IMR-90 (cell line): ENCODE results near the gene SLFN12. TPM values are rescaled to one million over a fixed set of nuclear protein-coding genes. Genes with fewer than 3 reads are reported as not detected.
"Not testable (repeated sequence)": the region's sequence is repeated elsewhere in the genome, so short reads cannot be mapped to it uniquely, and the experiment has no call there.

ENCODE experiments used
- ATAC-seq: fragments of 200-7000 bp; cut with Tn5 transposase; 2 replicates; pipeline ENCODE4 v1.9.1; 2020; ENCODE audit warnings: low read depth, mild to moderate bottlenecking, moderate library complexity
- BruUV-seq: library from RNA; stranded (reverse); fragments of 400-500 nt; replicated peaks from 2 replicates; lab custom pipeline; 2021; lab: Mats Ljungman, UMichigan
- CTCF ChIA-PET: fragments of 300-600 bp; formaldehyde crosslinking; extraction: SDS; loops from one replicate; lab custom pipeline; 2021; ENCODE audit warnings: antibody characterized with exemption; lab: Yijun Ruan, JAX
- POLR2A ChIA-PET: fragments of 300-600 bp; sonication (Branson Sonifier 250); formaldehyde crosslinking; loops from one replicate; lab custom pipeline; 2022; ENCODE audit warnings: antibody characterized with exemption; ENCODE audit not compliant: unreplicated experiment; lab: Charles Lee
- DNase-seq: peaks from one replicate; pipeline ENCODE4 v3.0.0; 2013
- H2AFZ ChIP-seq: replicated peaks from 2 replicates; pipeline ENCODE3; 2013; ENCODE audit warnings: low read length, mild to moderate bottlenecking; ENCODE audit not compliant: poor library complexity
- H2AK5ac ChIP-seq: 2 replicates; pipeline ENCODE4 v1.6.1; 2013; ENCODE audit warnings: low read depth, low read length, inconsistent platforms
- H2AK9ac ChIP-seq: replicated peaks from 2 replicates; pipeline ENCODE3; 2013; ENCODE audit warnings: mild to moderate bottlenecking, low read depth, low read length, moderate library complexity; ENCODE audit not compliant: poor library complexity
- H2BK120ac ChIP-seq: 2 replicates; pipeline ENCODE4 v1.6.1; 2013; ENCODE audit warnings: low read depth, low read length, inconsistent platforms
- H2BK15ac ChIP-seq: 3 replicates; pipeline ENCODE4 v1.6.1; 2013; ENCODE audit warnings: low read depth, low read length, inconsistent platforms
- H2BK20ac ChIP-seq: 2 replicates; pipeline ENCODE4 v1.6.1; 2013; ENCODE audit warnings: low read depth, mild to moderate bottlenecking, inconsistent platforms, low read length, moderate library complexity
- H2BK5ac ChIP-seq: 2 replicates; pipeline ENCODE4 v1.6.1; 2013; ENCODE audit warnings: mild to moderate bottlenecking, low read depth, low read length, inconsistent platforms; ENCODE audit not compliant: poor library complexity, severe bottlenecking
- H3K14ac ChIP-seq: replicated peaks from 2 replicates; pipeline ENCODE4 v1.6.1; 2013; ENCODE audit warnings: low read depth, low read length, inconsistent platforms
- H3K18ac ChIP-seq: 2 replicates; pipeline ENCODE4 v1.6.1; 2013; ENCODE audit warnings: low read depth, low read length, control low read depth
- H3K23ac ChIP-seq: 2 replicates; pipeline ENCODE4 v1.6.1; 2013; ENCODE audit warnings: low read depth, low read length, inconsistent platforms
- H3K27ac ChIP-seq: 2 replicates; pipeline ENCODE4 v1.5.1; 2013; ENCODE audit warnings: mild to moderate bottlenecking, control low read depth, low read length; ENCODE audit not compliant: insufficient read depth
- H3K27me3 ChIP-seq: 2 replicates; pipeline ENCODE4 v1.6.1; 2013; ENCODE audit warnings: low read length; ENCODE audit not compliant: control insufficient read depth, insufficient read depth
- H3K36me3 ChIP-seq: 2 replicates; pipeline ENCODE4 v1.6.1; 2013; ENCODE audit warnings: low read length, mixed read lengths; ENCODE audit not compliant: control insufficient read depth, insufficient read depth
- H3K4ac ChIP-seq: 2 replicates; pipeline ENCODE4 v1.6.1; 2013; ENCODE audit warnings: low read depth, low read length, inconsistent platforms
- H3K4me1 ChIP-seq: 2 replicates; pipeline ENCODE4 v1.6.1; 2013; ENCODE audit warnings: low read length, mixed read lengths; ENCODE audit not compliant: control insufficient read depth, insufficient read depth
- H3K4me2 ChIP-seq: 2 replicates; pipeline ENCODE4 v1.6.1; 2013; ENCODE audit warnings: low read depth, mild to moderate bottlenecking, control low read depth, low read length, moderate library complexity
- H3K4me3 ChIP-seq: 2 replicates; pipeline ENCODE4 v1.5.1; 2013; ENCODE audit warnings: low read depth, mild to moderate bottlenecking, control low read depth, low read length, moderate library complexity; ENCODE audit not compliant: insufficient read depth
- H3K56ac ChIP-seq: 2 replicates; pipeline ENCODE4 v1.6.1; 2013; ENCODE audit warnings: low read length, inconsistent platforms; ENCODE audit not compliant: insufficient read depth; ENCODE audit errors: extremely low read depth
- H3K79me1 ChIP-seq, 2 experiments: 2 replicates each; pipeline ENCODE4 v1.6.1; 2013; ENCODE audit warnings: low read length in 2 of 2, inconsistent platforms in 1 of 2, low read depth in 1 of 2
- H3K9ac ChIP-seq: 2 replicates; pipeline ENCODE4 v1.6.1; 2013; ENCODE audit warnings: low read depth, low read length, control low read depth
- H3K9me1 ChIP-seq: 2 replicates; pipeline ENCODE4 v1.6.1; 2013; ENCODE audit warnings: low read length, inconsistent platforms; ENCODE audit not compliant: insufficient read depth
- H3K9me3 ChIP-seq: 2 replicates; pipeline ENCODE4 v1.6.1; 2013; ENCODE audit warnings: low read length; ENCODE audit not compliant: control insufficient read depth, insufficient read depth
- H4K20me1 ChIP-seq: 2 replicates; pipeline ENCODE4 v1.6.1; 2013; ENCODE audit warnings: low read length, inconsistent platforms; ENCODE audit not compliant: insufficient read depth
- H4K5ac ChIP-seq: 2 replicates; pipeline ENCODE4 v1.6.1; 2013; ENCODE audit warnings: mild to moderate bottlenecking, low read depth, low read length, control low read depth
- H4K8ac ChIP-seq, 2 experiments: 2 replicates each; pipeline ENCODE4 v1.6.1; 2013; ENCODE audit warnings: low read depth in 2 of 2, low read length in 2 of 2, control low read depth in 1 of 2, inconsistent platforms in 1 of 2
- H4K91ac ChIP-seq: 2 replicates; pipeline ENCODE4 v1.6.1; 2013; ENCODE audit warnings: low read depth, low read length, inconsistent platforms; ENCODE audit not compliant: insufficient read depth
- WGBS, 2 experiments: methylation state at CpG; one replicate each; pipeline versions ENCODE4 v1.1.5 to v1.1.7; 2013; ENCODE audit warnings: missing lambda C conversion rate in 2 of 2; ENCODE audit not compliant: insufficient read length in 1 of 2; ENCODE audit errors: extremely low coverage in 2 of 2; 5-methylcytosine and 5-hydroxymethylcytosine counted together
- dilution Hi-C: fragments of 300-500 bp; cut with HindIII; formaldehyde crosslinking; loops from one replicate; pipeline ENCODE4 v1.14.3; 2018; ENCODE audit warnings: low sequenced_read_pairs; ENCODE audit not compliant: unreplicated experiment
- in situ Hi-C: fragments of 300-500 bp; cut with MboI; formaldehyde crosslinking; loops from 3 replicates; pipeline ENCODE4 v1.14.3; 2019; ENCODE audit warnings: low sequenced_read_pairs, inconsistent platforms, mixed read lengths
- intact Hi-C: fragments of 100-400 bp; cut with micrococcal nuclease; formaldehyde crosslinking; loops from 2 replicates; pipeline ENCODE4 v1.10.0; 2022
- polyA plus RNA-seq, 3 experiments: library from polyadenylated mRNA; depleted of rRNA; stranded (reverse); fragments of >200 nt; gene quantifications; 2 replicates each; pipeline ENCODE4 v1.2.3, GENCODE V29; 2012; ENCODE audit warnings: low replicate concordance in 1 of 3
- total RNA-seq: library from RNA; depleted of rRNA; stranded (reverse); fragments of >200 nt; gene quantifications from 2 replicates; pipeline ENCODE4 v1.2.3, GENCODE V29; 2012

The SLFN12 gene
- total and polyA plus RNA-seq, 2 of the 4 experiments (the other 2 are of a cell fraction), result 16.6 to 38.9 TPM

DNA sequence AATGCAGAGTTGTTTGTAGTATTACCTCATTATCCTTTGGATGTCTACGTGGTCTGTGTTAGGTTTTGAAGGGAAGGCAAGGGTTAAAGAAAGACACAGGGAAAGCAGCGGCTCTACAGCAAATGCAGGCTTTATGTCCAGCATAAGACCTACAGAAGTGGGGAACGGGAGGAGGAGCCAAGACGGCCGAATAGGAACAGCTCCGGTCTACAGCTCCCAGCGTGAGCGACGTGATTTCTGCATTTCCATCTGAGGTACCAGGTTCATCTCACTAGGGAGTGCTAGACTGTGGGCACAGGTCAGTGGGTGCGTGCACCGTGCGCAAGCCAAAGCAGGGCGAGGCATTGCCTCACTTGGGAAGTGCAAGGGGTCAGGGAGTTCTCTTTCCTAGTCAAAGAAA lies 38.5 kb downstream of the SLFN12 start:
- H3K9me3 ChIP-seq, ATAC-seq, in situ Hi-C loops, H4K8ac ChIP-seq, H3K36me3 ChIP-seq, H3K18ac ChIP-seq, H3K4ac ChIP-seq, BruUV-seq, H2BK120ac ChIP-seq, H2BK15ac ChIP-seq, H4K91ac ChIP-seq, H3K56ac ChIP-seq, H2BK20ac ChIP-seq, CTCF ChIA-PET, H3K23ac ChIP-seq, H3K4me3 ChIP-seq, H4K5ac ChIP-seq, H2AFZ ChIP-seq, H2AK9ac ChIP-seq, H3K4me1 ChIP-seq, intact Hi-C loops, H3K9ac ChIP-seq, DNase-seq, H4K20me1 ChIP-seq, H3K14ac ChIP-seq, POLR2A ChIA-PET, H2BK5ac ChIP-seq, H3K27me3 ChIP-seq, H2AK5ac ChIP-seq, H3K27ac ChIP-seq, dilution Hi-C loops, H3K79me1 ChIP-seq, H3K4me2 ChIP-seq, H3K9me1 ChIP-seq: not testable (repeated sequence)
- WGBS, 2 experiments, result 90% methylated on average over 9 of the region's 13 CpGs; no CpG with 5 or more reads in 1 of the 2 experiments
